HepG2 (cell line): ENCODE data around the gene OSBP. TPM values are rescaled to one million over a fixed set of nuclear protein-coding genes. Genes with fewer than 3 reads are reported as not detected.

ENCODE experiments used
- AFF4 ChIP-seq: sonication (generic); formaldehyde crosslinking; IDR thresholded peaks from 2 replicates; pipeline ENCODE4 v1.4.0; 2020; ENCODE audit warnings: missing genetic modification reagents
- AKNA ChIP-seq: sonication (generic); formaldehyde crosslinking; IDR thresholded peaks from 2 replicates; pipeline ENCODE4 v1.4.0; 2020; ENCODE audit warnings: missing genetic modification reagents, borderline replicate concordance
- CEBPG ChIP-seq: IDR thresholded peaks from 2 replicates; pipeline ENCODE4 v1.6.1; 2016
- CENPBD1 ChIP-seq: sonication (generic); formaldehyde crosslinking; IDR thresholded peaks from 2 replicates; pipeline ENCODE4 v1.8.0; 2022; ENCODE audit warnings: missing genetic modification reagents, low read depth, mild to moderate bottlenecking, borderline replicate concordance
- ELF1 ChIP-seq: sonication (generic); formaldehyde crosslinking; IDR thresholded peaks from 2 replicates; pipeline ENCODE4 v1.4.0; 2020; ENCODE audit warnings: missing genetic modification reagents
- GATA4 ChIP-seq: sonication (generic); IDR thresholded peaks from 2 replicates; pipeline ENCODE4 v1.6.1; 2016; ENCODE audit warnings: antibody characterized with exemption, low read depth, borderline replicate concordance
- KDM2A ChIP-seq: sonication (generic); formaldehyde crosslinking; IDR thresholded peaks from 2 replicates; pipeline ENCODE4 v1.4.0; 2020; ENCODE audit warnings: low read depth, missing genetic modification reagents, borderline replicate concordance
- RFX3 ChIP-seq: IDR thresholded peaks from 2 replicates; pipeline ENCODE4 v1.6.1; 2016; ENCODE audit warnings: missing biosample characterization, missing genetic modification reagents
- RNF219 ChIP-seq: sonication (generic); formaldehyde crosslinking; IDR thresholded peaks from 2 replicates; pipeline ENCODE4 v1.5.0; 2020; ENCODE audit warnings: mild to moderate bottlenecking, missing genetic modification reagents
- SNRNP70 ChIP-seq: fragments of 200-400 bp; formaldehyde crosslinking; IDR thresholded peaks from 2 replicates; pipeline ENCODE4 v1.6.1; 2017; ENCODE audit warnings: mild to moderate bottlenecking, low read depth, low read length, moderate library complexity
- TBL1XR1 ChIP-seq: fragments of 150-350 bp; IDR thresholded peaks from 2 replicates; pipeline ENCODE4 v1.6.1; 2014; ENCODE audit warnings: borderline replicate concordance, low read length; ENCODE audit not compliant: partially characterized antibody
- ZFP37 ChIP-seq: sonication (generic); formaldehyde crosslinking; IDR thresholded peaks from 2 replicates; pipeline ENCODE4 v1.4.0; 2020; ENCODE audit warnings: missing genetic modification reagents, borderline replicate concordance
- ZMAT5 ChIP-seq: sonication (generic); formaldehyde crosslinking; IDR thresholded peaks from 2 replicates; pipeline ENCODE4 v1.5.0; 2020; ENCODE audit warnings: mild to moderate bottlenecking, low read depth, missing genetic modification reagents, borderline replicate concordance
- ZNF451 ChIP-seq: sonication (generic); formaldehyde crosslinking; IDR thresholded peaks from 2 replicates; pipeline ENCODE4 v1.5.0; 2020; ENCODE audit warnings: mild to moderate bottlenecking, missing genetic modification reagents
- ZNF468 ChIP-seq: sonication (generic); formaldehyde crosslinking; IDR thresholded peaks from 2 replicates; pipeline ENCODE4 v1.8.0; 2022; ENCODE audit warnings: mild to moderate bottlenecking, moderate library complexity, missing genetic modification reagents
- ZNF569 ChIP-seq: sonication (generic); formaldehyde crosslinking; IDR thresholded peaks from 2 replicates; pipeline ENCODE4 v1.5.0; 2020; ENCODE audit warnings: mild to moderate bottlenecking, missing genetic modification reagents, moderate library complexity, borderline replicate concordance
- ZNF572 ChIP-seq: sonication (generic); formaldehyde crosslinking; IDR thresholded peaks from 2 replicates; pipeline ENCODE4 v1.5.1; 2020; ENCODE audit warnings: mild to moderate bottlenecking, missing genetic modification reagents
- ZNF703 ChIP-seq: sonication (generic); formaldehyde crosslinking; IDR thresholded peaks from 2 replicates; pipeline ENCODE4 v1.5.1; 2020; ENCODE audit warnings: missing genetic modification reagents, mild to moderate bottlenecking, moderate library complexity, borderline replicate concordance
- ZSCAN12 ChIP-seq: sonication (generic); formaldehyde crosslinking; IDR thresholded peaks from 2 replicates; pipeline ENCODE4 v1.9.0; 2021; ENCODE audit warnings: mild to moderate bottlenecking, missing genetic modification reagents
- polyA plus RNA-seq, 8 experiments: library from polyadenylated mRNA; depleted of rRNA in 3 of 8; stranded (reverse) in 7 of 8; unstranded in 1 of 8; fragments of >200 nt; fragmentation: Illumina TruSeq in 4 of 8; extraction: Trizol in 4 of 8; gene quantifications; 2 replicates each; pipeline versions ENCODE4 v1.2.1 to v1.2.3, GENCODE V29; 2011 to 2016; ENCODE audit warnings: low read depth in 4 of 8, missing spikeins in 1 of 8, mixed read lengths in 1 of 8; ENCODE audit not compliant: insufficient read depth in 1 of 8
- total RNA-seq, 5 experiments: library from RNA; depleted of rRNA; stranded (reverse); fragments of >200 nt; fragmentation: Illumina TruSeq; extraction: Trizol; gene quantifications; 2 replicates each; pipeline ENCODE4 v1.2.3, GENCODE V29; 2016; ENCODE audit warnings: low read depth in 1 of 5

The OSBP gene
- total and polyA plus RNA-seq, 2 of the 13 experiments (the other 11 are each of a cell fraction or from before 2014, with no cell fraction given): 12.1 to 13.5 TPM

- no peak for TF ChIP-seq AKNA (CRISPR knock-in tag)
- TF ChIP-seq ZFP37 (CRISPR knock-in tag): no peak
- TF ChIP-seq SNRNP70: no peak
- no peak for TF ChIP-seq CENPBD1 (CRISPR knock-in tag)
- no peak for TF ChIP-seq ZNF572
- no peak for TF ChIP-seq RFX3
- no peak for TF ChIP-seq TBL1XR1
- TF ChIP-seq ZMAT5 (CRISPR knock-in tag): no peak
- no peak for TF ChIP-seq RNF219
- TF ChIP-seq ZNF468 (CRISPR knock-in tag): no peak
- no peak for TF ChIP-seq GATA4
- TF ChIP-seq ZNF569 (CRISPR knock-in tag): no peak
- TF ChIP-seq ZNF703 (CRISPR knock-in tag): no peak
- no peak for TF ChIP-seq ZNF451
- peak; percentile 53; the same call in 1 of the 2 replicates for TF ChIP-seq CEBPG
- TF ChIP-seq KDM2A: peak; percentile 60; the same call in 1 of the 2 replicates
- TF ChIP-seq ZSCAN12 (CRISPR knock-in tag): 0 out of 2 replicates have a peak, but pooled peaks have one; percentile 66
- no peak for TF ChIP-seq AFF4 (CRISPR knock-in tag)
- peak; percentile 84 for TF ChIP-seq ELF1
These were observed 65.2 kb downstream of the OSBP start (continued) for GRCh38 chr11:59550368-59550841.
